Measurements from ENCODE around the gene E4F1.

The E4F1 gene

GRCh38 chr16:2275476-2276367 lies 52.3 kb downstream of the E4F1 start:
- DNase-seq: no peak

GRCh38 chr16:2276368-2277195 lies 53.2 kb downstream of the E4F1 start:
- DNase-seq: no peak

- DNase-seq: no peak
These were observed 54.3 kb downstream of the E4F1 start for GRCh38 chr16:2277466-2278271.

- DNase-seq: no peak
These were observed 54.8 kb downstream of the E4F1 start for GRCh38 chr16:2278272-2278608.

GRCh38 chr16:2278956-2279800 lies 55.8 kb downstream of the E4F1 start:
- DNase-seq: no peak

GRCh38 chr16:2280461-2280860 lies 57.1 kb downstream of the E4F1 start:
- DNase-seq: no peak

- DNase-seq: no peak
These were observed 57.7 kb downstream of the E4F1 start for GRCh38 chr16:2280981-2281542.

GRCh38 chr16:2282262-2282661 lies 58.9 kb downstream of the E4F1 start:
- DNase-seq: no peak

- DNase-seq: no peak
These were observed 59.6 kb downstream of the E4F1 start for GRCh38 chr16:2282866-2283555.

- no peak for DNase-seq
These were observed 60.8 kb downstream of the E4F1 start for GRCh38 chr16:2284001-2284770.

- DNase-seq: no peak
These were observed 61.6 kb downstream of the E4F1 start for GRCh38 chr16:2284797-2285576.

All from T-helper 1 cell (primary cell).